ENCODE data around the gene FAM209A. TPM values are rescaled to one million over a fixed set of nuclear protein-coding genes. Genes with fewer than 3 reads are reported as not detected.

FAM209A gene
- polyA plus RNA-seq, 2 of the 4 experiments (the other 2 are of a cell fraction), result 0.22 to 0.32 TPM

DNA sequence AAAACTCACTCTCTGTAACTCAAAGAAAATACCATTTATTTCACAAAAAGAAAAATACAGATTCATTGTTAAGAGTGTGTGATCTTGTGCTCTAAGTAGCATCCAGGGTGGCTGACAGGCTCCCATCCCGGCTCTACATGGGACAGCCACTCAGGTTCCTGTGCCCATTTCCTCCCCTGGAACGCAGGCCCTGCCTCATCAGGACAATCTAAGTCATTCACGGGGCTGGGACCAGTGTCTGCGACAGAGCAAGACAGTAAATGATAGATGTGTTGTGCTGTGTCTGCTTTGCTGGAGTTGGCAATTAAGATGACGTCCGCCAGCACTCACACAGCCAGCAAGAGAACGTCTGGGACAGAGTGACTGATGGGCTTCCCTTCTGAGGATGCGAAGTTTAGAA, 6.9 kb upstream of the FAM209A start:
- FAIRE-seq (no peak), ATAC-seq (no peak), DNase-seq (ENCODE audit: low read depth in 1 of 2, low spot score in 1 of 2) (no peak)
- no peaks in the 10 kb centered on the region for H3K9me3 ChIP-seq
- ChIA-PET CTCF (interaction anchor here (0.6 kb wide), 1 partner anchor 670 kb away, joined by 3 read pairs; no protein-coding TSS in a partner anchor), POLR2A (no interaction called here)
- 93% methylated on average over 8 of the region's 8 CpGs for WGBS (ENCODE audit: missing lambda C conversion rate)
- no peak overlapping the region for H3K4me3 ChIP-seq
- no peak overlapping the region for H3K27ac ChIP-seq
- no peak overlapping the region for H3K4me2 ChIP-seq
- TF ChIP-seq ZNF302 (CRISPR knock-in tag; IDR thresholded peaks at IDR 0.05) (no peak), GATA3 (IDR thresholded peaks at IDR 0.05; ENCODE audit: borderline replicate concordance) (no peak), JUN (IDR thresholded peaks at IDR 0.05) (no peak), PHF8 (IDR thresholded peaks at IDR 0.05; ENCODE audit: borderline replicate concordance, low read depth) (no peak), SMC3 (IDR thresholded peaks at IDR 0.05) (no peak), NR3C1 (IDR thresholded peaks at IDR 0.05) (no peak), NPAS2 (CRISPR knock-in tag; IDR thresholded peaks at IDR 0.05; ENCODE audit: borderline replicate concordance) (no peak), FOSL2 (IDR thresholded peaks at IDR 0.05) (no peak), FOSL2 (CRISPR knock-in tag; IDR thresholded peaks at IDR 0.05) (no peak), SREBF2 (IDR thresholded peaks at IDR 0.05) (no peak), FOSB (CRISPR knock-in tag; IDR thresholded peaks at IDR 0.05) (no peak), RCOR1 (IDR thresholded peaks at IDR 0.05; ENCODE audit: low read depth, low read length) (no peak), CEBPB (IDR thresholded peaks at IDR 0.05) (no peak)
- TF ChIP-seq, protein P1, sequence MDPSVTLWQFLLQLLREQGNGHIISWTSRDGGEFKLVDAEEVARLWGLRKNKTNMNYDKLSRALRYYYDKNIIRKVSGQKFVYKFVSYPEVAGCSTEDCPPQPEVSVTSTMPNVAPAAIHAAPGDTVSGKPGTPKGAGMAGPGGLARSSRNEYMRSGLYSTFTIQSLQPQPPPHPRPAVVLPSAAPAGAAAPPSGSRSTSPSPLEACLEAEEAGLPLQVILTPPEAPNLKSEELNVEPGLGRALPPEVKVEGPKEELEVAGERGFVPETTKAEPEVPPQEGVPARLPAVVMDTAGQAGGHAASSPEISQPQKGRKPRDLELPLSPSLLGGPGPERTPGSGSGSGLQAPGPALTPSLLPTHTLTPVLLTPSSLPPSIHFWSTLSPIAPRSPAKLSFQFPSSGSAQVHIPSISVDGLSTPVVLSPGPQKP (IDR thresholded peaks at IDR 0.05; ENCODE audit: low read depth, low read length), result no peak
- no peaks in the 10 kb centered on the region for H3K4me1 ChIP-seq

DNA sequence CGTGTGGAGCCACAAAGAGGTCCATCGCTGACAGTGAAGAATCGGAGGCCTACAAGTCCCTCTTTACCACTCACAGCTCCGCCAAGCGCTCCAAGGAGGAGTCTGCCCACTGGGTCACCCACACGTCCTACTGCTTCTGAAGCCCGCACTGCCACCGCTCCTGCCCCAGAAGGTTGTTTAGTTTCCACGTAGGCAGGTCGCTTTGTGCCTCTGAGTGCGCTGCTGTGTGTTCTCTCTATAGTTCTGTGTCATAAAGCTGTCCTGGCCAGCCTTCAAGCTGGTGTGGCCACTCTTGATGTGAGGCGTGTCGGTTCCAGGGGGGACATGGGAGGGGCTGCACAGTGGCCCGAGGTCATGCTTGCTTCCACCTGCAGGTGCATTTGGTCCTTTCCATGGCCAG, 6.4 kb upstream of the FAM209A start:
- Histone ChIP-seq H3K9me3 (no peaks in the 10 kb centered on the region), H3K4me2 (no peak overlapping the region), H3K27ac (no peak overlapping the region), H3K4me1 (no peaks in the 10 kb centered on the region), H3K4me3 (no peak overlapping the region)
- FAIRE-seq (no peak), ATAC-seq (no peak), DNase-seq (ENCODE audit: low read depth in 1 of 2, low spot score in 1 of 2) (no peak)
- WGBS (ENCODE audit: missing lambda C conversion rate), result 92% methylated on average over 14 of the region's 14 CpGs
- TF ChIP-seq FOSB (CRISPR knock-in tag; IDR thresholded peaks at IDR 0.05), result no peak
- TF ChIP-seq, protein P2, sequence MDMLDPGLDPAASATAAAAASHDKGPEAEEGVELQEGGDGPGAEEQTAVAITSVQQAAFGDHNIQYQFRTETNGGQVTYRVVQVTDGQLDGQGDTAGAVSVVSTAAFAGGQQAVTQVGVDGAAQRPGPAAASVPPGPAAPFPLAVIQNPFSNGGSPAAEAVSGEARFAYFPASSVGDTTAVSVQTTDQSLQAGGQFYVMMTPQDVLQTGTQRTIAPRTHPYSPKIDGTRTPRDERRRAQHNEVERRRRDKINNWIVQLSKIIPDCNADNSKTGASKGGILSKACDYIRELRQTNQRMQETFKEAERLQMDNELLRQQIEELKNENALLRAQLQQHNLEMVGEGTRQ (IDR thresholded peaks at IDR 0.05), result no peak
- TF ChIP-seq EHF (CRISPR knock-in tag; IDR thresholded peaks at IDR 0.05), result no peak
- TF ChIP-seq KDM1A (IDR thresholded peaks at IDR 0.05; ENCODE audit: low read depth), result no peak
- TF ChIP-seq SMC3 (IDR thresholded peaks at IDR 0.05), result no peak
- TF ChIP-seq RNF2 (IDR thresholded peaks at IDR 0.05; ENCODE audit: borderline replicate concordance, low read depth), result no peak
- no peak for TF ChIP-seq GATA3 (IDR thresholded peaks at IDR 0.05; ENCODE audit: borderline replicate concordance)
- no peak for TF ChIP-seq JUN (IDR thresholded peaks at IDR 0.05)
- TF ChIP-seq FOXS1 (CRISPR knock-in tag; IDR thresholded peaks at IDR 0.05), result no peak
- no peak for TF ChIP-seq CBX8 (IDR thresholded peaks at IDR 0.05)
- ChIA-PET CTCF (interaction anchor here (0.6 kb wide), 1 partner anchor 670 kb away, joined by 3 read pairs; no protein-coding TSS in a partner anchor), POLR2A (no interaction called here)

DNA sequence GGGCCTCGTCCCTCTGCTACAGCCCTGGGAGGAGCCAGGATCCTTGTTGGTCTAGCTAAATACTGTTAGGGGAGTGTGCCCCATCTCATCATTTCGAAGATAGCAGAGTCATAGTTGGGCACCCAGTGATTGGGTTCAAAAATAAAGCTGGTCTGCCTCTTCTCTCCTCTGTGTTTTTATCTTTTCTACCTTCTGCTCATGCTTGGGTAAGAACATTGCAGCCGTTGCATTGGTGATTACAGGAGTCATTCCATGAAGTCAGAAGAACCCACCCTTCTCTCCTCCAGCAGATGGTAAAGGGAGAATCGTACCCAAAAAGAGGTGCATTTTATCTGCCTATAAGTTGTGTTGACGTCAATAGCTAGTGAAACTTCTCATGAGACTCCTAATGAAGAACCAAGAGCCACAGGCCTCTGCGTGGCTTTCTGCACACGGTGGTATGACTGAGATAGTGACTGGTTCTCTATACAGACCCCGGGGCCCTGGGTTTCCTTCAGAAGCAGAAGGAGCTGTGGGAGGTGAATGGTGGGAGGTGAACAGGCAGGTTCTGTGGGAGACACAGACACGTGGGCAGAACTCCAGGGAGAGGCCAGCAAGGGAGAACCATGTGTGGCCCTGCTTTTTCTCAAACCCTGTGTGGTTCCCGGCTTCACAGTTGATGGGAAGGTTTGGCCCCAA, 5.7 kb upstream of the FAM209A start:
- ATAC-seq (no peak), FAIRE-seq (no peak), DNase-seq (ENCODE audit: low read depth in 1 of 2, low spot score in 1 of 2) (no peak)
- Histone ChIP-seq H3K4me3 (no peak overlapping the region), H3K9me3 (no peaks in the 10 kb centered on the region), H3K4me1 (no peaks in the 10 kb centered on the region), H3K27ac (no peak overlapping the region), H3K4me2 (no peak overlapping the region)
- POLR2A ChIA-PET, result no interaction called here
- CTCF ChIA-PET, result no interaction called here
- TF ChIP-seq, protein P3, sequence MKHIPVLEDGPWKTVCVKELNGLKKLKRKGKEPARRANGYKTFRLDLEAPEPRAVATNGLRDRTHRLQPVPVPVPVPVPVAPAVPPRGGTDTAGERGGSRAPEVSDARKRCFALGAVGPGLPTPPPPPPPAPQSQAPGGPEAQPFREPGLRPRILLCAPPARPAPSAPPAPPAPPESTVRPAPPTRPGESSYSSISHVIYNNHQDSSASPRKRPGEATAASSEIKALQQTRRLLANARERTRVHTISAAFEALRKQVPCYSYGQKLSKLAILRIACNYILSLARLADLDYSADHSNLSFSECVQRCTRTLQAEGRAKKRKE (CRISPR knock-in tag; IDR thresholded peaks at IDR 0.05; ENCODE audit: low read depth), result no peak
- TF ChIP-seq, protein P4, sequence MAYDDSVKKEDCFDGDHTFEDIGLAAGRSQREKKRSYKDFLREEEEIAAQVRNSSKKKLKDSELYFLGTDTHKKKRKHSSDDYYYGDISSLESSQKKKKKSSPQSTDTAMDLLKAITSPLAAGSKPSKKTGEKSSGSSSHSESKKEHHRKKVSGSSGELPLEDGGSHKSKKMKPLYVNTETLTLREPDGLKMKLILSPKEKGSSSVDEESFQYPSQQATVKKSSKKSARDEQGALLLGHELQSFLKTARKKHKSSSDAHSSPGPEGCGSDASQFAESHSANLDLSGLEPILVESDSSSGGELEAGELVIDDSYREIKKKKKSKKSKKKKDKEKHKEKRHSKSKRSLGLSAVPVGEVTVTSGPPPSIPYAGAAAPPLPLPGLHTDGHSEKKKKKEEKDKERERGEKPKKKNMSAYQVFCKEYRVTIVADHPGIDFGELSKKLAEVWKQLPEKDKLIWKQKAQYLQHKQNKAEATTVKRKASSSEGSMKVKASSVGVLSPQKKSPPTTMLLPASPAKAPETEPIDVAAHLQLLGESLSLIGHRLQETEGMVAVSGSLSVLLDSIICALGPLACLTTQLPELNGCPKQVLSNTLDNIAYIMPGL (CRISPR knock-in tag; IDR thresholded peaks at IDR 0.05; ENCODE audit: borderline replicate concordance), result no peak
- TF ChIP-seq HOXB5 (CRISPR knock-in tag; IDR thresholded peaks at IDR 0.05) (no peak), CBX2 (IDR thresholded peaks at IDR 0.05; ENCODE audit: borderline replicate concordance, low read depth) (no peak), HEYL (CRISPR knock-in tag; IDR thresholded peaks at IDR 0.05) (no peak), KDM1A (IDR thresholded peaks at IDR 0.05; ENCODE audit: low read depth) (no peak), FOSB (CRISPR knock-in tag; IDR thresholded peaks at IDR 0.05) (no peak), MYC (IDR thresholded peaks at IDR 0.05; ENCODE audit: borderline replicate concordance, low read length) (no peak)
- TF ChIP-seq, protein P5, sequence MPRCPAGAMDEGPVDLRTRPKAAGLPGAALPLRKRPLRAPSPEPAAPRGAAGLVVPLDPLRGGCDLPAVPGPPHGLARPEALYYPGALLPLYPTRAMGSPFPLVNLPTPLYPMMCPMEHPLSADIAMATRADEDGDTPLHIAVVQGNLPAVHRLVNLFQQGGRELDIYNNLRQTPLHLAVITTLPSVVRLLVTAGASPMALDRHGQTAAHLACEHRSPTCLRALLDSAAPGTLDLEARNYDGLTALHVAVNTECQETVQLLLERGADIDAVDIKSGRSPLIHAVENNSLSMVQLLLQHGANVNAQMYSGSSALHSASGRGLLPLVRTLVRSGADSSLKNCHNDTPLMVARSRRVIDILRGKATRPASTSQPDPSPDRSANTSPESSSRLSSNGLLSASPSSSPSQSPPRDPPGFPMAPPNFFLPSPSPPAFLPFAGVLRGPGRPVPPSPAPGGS (IDR thresholded peaks at IDR 0.05), result no peak
- 87% methylated on average over 10 of the region's 10 CpGs for WGBS (ENCODE audit: missing lambda C conversion rate)
